HUES6 (cell line): Measurements from ENCODE around the gene CACNA1C.

ENCODE experiments used
- H3K27ac ChIP-seq: 2 replicates; pipeline ENCODE4 v1.7.0; 2013; ENCODE audit warnings: low read depth, mild to moderate bottlenecking, low read length, inconsistent platforms
- H3K27me3 ChIP-seq: 2 replicates; pipeline ENCODE4 v1.6.1; 2013; ENCODE audit warnings: low read length; ENCODE audit not compliant: control insufficient read depth, insufficient read depth
- H3K36me3 ChIP-seq: 2 replicates; pipeline ENCODE4 v1.6.1; 2013; ENCODE audit warnings: low read length; ENCODE audit not compliant: control insufficient read depth, insufficient read depth
- H3K4me1 ChIP-seq: 2 replicates; pipeline ENCODE4 v1.6.1; 2013; ENCODE audit warnings: low read length; ENCODE audit not compliant: control insufficient read depth, insufficient read depth
- H3K4me3 ChIP-seq: 2 replicates; pipeline ENCODE4 v1.5.1; 2013; ENCODE audit warnings: low read depth, low read length
- H3K9ac ChIP-seq: one replicate; pipeline ENCODE4 v1.6.1; 2013; ENCODE audit warnings: mild to moderate bottlenecking, low read length
- H3K9me3 ChIP-seq: 2 replicates; pipeline ENCODE4 v1.6.1; 2013; ENCODE audit warnings: low read depth, low read length; ENCODE audit not compliant: control insufficient read depth, insufficient read depth

The CACNA1C gene

DNA sequence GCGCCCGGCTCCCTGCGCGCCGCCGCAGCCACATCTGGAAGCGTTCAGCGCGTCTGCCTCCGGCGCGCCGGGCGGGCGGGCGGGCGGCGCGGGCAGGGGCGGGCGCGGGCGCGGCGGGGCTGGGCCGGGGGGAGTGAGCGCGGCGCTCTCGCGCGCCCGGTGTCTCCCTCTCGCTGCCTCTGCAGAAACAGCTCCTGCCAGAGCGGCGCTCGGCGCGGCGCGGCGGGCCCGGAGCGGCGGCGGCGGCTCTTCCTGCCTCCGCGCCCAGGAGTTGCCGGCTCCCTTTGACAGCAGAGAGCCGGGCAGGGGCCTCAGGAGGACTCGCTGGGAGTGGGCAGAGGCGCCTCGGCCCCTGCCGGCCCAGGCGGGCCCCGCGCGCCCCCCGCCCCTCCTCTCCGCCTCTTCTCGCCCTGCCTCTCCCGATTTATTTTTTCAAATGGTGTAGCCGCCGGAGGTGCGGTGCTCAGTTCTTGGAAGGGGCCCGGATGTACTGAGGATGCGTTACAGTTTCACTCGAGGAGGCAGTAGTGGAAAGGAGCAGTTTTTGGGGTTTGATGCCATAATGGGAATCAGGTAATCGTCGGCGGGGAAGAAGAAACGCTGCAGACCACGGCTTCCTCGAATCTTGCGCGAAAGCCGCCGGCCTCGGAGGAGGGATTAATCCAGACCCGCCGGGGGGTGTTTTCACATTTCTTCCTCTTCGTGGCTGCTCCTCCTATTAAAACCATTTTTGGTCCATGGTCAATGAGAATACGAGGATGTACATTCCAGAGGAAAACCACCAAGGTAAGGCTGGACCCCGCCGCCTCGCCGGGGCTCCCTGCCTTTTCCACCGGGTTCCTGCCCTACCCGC lies at the start of gene CACNA1C:
CACNA1C (plus strand) TSS at position 162 of the 853 bp plus-strand sequence; CDS start at position 738, 576 bp downstream.
- Histone ChIP-seq H3K27ac (no peak within 1 kb of the TSS), H3K9me3 (no peaks in the 10 kb centered on the region), H3K36me3 (no peaks in the 10 kb centered on the region), H3K4me1 (peaks cover 22% of the 10 kb centered on the region), H3K9ac (peak within 1 kb of the TSS; percentile 22), H3K4me3 (peak within 1 kb of the TSS; percentile 80), H3K27me3 (peaks cover 71% of the 10 kb centered on the region)

DNA sequence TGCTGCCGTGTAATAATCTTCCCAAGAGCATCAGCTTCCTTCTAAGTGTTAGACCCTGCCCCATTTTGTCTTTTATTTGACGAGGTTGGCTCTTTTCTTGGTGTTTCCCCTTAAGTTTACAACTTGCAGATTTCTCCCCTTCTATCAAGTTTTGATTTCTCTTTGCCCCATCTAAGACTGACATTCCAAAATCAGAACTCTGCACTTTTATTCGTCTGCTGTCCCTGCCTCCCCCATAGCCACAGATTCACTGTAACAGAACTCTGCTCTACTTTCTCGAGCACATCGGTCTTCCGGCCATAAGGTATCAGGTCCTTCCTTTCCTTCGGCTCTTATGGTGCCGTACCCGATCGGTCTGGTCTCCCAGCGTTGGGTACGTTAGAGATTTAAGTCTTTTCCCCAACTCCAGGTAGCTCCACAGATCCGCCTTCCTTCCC lies 49.1 kb upstream of the CACNA1C start:
- Histone ChIP-seq H3K36me3 (no peaks in the 10 kb centered on the region), H3K27ac (peak overlapping the region; percentile 69), H3K4me3 (peak overlapping the region; percentile 93), H3K9me3 (no peaks in the 10 kb centered on the region), H3K9ac (peak overlapping the region; percentile 93), H3K4me1 (peaks cover 23% of the 10 kb centered on the region), H3K27me3 (no peaks in the 10 kb centered on the region)

DNA sequence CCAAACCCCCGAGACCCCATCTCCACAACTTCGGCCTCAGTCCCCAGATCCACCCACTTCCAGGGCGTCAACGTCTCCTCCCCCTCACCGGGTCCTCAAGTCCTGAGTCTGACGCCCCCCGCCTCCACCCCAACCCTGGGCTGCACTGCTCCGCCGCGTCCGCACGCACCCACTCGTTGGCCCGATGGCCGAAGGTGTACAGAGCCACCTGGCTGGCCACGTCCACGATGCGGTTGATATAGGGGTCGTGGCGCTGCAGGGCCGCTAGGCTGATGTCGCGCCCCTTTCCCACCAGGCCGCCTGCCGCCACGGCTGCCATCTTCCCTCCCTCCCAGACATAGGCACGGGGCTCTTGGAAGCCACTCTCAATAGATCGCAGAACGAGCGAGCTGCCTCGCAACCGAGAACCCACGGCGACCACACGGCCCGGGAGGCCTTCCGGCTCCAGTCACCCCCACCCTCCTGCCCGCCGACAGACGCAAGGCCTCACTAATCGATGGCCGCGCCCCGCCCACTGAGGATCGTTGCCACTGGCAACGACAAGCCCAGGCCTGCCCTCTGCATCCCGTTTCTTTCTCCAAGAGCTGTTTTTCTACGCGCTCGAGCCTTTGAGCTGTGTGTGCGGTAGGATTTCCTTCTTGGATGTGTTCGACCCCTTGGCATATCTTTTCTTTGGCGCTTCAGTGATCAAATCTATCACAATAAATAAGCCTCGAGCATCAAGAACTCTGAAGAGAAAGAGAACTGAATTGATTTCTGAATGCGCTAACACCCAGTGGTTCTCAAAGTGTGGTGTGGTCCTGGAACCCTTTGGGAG lies 48.5 kb upstream of the CACNA1C start, which contains the start of gene DCP1B:
DCP1B (minus strand) TSS at position 345 of the 817 bp plus-strand sequence; CDS start at position 319, 26 bp downstream.
- peaks cover 25% of the 10 kb centered on the region for H3K4me1 ChIP-seq
- peak within 1 kb of the TSS; percentile 93 for H3K4me3 ChIP-seq
- peak within 1 kb of the TSS; percentile 93 for H3K9ac ChIP-seq
- no peaks in the 10 kb centered on the region for H3K9me3 ChIP-seq
- no peaks in the 10 kb centered on the region for H3K27me3 ChIP-seq
- peak within 1 kb of the TSS; percentile 69 for H3K27ac ChIP-seq
- H3K36me3 ChIP-seq: no peaks in the 10 kb centered on the region

- H3K9ac ChIP-seq: no peak overlapping the region
- H3K27ac ChIP-seq: no peak overlapping the region
- H3K4me3 ChIP-seq: no peak overlapping the region
- peaks cover 21% of the 10 kb centered on the region for H3K4me1 ChIP-seq
- H3K36me3 ChIP-seq: no peaks in the 10 kb centered on the region
- H3K9me3 ChIP-seq: no peaks in the 10 kb centered on the region
- H3K27me3 ChIP-seq: no peaks in the 10 kb centered on the region
Measured at GRCh38 chr12:2008677-2009076, 44.1 kb upstream of the CACNA1C start.

GRCh38 chr12:2009623-2010022 lies 43.2 kb upstream of the CACNA1C start:
- Histone ChIP-seq H3K4me3 (no peak overlapping the region), H3K36me3 (no peaks in the 10 kb centered on the region), H3K27ac (peak overlapping the region; percentile 52; the same call in 1 of the 2 replicates), H3K9ac (no peak overlapping the region), H3K27me3 (no peaks in the 10 kb centered on the region), H3K4me1 (peaks cover 25% of the 10 kb centered on the region), H3K9me3 (no peaks in the 10 kb centered on the region)

DNA sequence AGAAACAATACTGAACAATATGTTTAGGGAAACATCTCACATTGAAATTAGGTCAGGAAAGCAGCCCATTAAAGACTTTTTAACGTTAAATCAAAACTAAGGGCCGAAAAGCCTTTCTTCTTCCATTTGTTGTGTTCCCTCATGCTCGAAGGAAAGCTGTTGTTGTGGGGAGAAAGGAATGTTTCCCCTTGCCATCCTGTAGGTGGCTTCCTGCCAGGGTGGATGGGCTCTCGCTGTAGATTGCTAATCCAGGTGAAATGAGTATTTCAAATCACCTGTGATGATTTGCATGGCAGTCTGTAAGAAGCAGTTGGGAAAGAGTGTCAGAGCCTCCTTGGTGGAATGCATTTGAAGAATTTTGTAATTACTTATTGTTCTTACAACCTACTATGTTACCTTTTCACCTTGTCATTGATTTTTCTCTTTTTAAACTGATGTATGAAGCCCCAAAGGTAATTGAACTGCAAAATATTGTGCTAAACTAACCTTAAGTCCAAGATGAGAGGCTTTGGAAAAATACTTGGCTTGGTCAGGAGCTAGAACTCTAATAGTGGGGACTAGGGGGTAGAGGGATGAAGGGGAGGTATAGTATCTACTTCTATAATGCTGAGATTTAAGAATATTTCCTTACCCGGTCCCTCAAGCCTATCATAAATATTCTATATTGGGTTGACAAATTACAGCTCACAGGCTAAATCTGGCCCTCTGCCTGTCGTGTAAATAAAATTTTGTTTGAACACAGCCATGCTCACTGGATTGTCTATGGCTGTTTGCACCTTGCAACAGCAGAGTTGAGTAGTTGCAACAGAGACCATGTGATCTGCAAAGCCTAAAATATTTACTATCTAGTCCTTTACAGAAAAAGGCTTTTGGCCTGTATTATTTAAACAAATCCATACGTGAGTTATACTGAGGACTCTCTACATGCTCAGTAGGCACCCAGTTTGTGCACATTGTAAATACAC lies 40.9 kb upstream of the CACNA1C start:
- Histone ChIP-seq H3K36me3 (no peaks in the 10 kb centered on the region), H3K9me3 (no peaks in the 10 kb centered on the region), H3K4me1 (peaks cover 19% of the 10 kb centered on the region), H3K27ac (no peak overlapping the region), H3K4me3 (no peak overlapping the region), H3K9ac (no peak overlapping the region), H3K27me3 (no peaks in the 10 kb centered on the region)

DNA sequence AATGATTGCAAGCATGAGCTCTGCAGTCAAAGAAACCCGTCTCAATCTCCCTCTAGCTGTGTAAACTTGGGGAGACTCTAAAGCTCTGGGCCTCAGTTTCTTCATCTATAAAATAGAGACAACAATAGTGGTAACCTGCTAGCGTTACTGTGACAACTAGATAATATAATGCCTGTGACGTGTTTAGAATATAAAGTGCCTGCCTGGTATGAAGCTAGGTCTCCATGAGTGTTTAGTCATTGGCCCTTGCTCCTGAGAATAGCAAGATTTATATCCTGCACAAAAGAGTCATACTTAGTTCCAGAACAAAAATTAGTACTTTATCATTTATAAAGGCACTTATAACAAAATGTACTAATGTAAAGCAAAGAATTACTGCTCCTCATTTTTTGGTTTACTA lies 39.7 kb upstream of the CACNA1C start:
- no peak overlapping the region for H3K4me3 ChIP-seq
- H3K9me3 ChIP-seq: no peaks in the 10 kb centered on the region
- H3K27ac ChIP-seq: no peak overlapping the region
- no peaks in the 10 kb centered on the region for H3K27me3 ChIP-seq
- no peaks in the 10 kb centered on the region for H3K36me3 ChIP-seq
- no peak overlapping the region for H3K9ac ChIP-seq
- H3K4me1 ChIP-seq: peaks cover 22% of the 10 kb centered on the region

GRCh38 chr12:2013527-2014223 lies 39.1 kb upstream of the CACNA1C start:
- H3K4me1 ChIP-seq: peaks cover 22% of the 10 kb centered on the region

GRCh38 chr12:2014231-2014630 lies 38.6 kb upstream of the CACNA1C start:
- Histone ChIP-seq H3K27ac (no peak overlapping the region), H3K36me3 (no peaks in the 10 kb centered on the region), H3K9me3 (no peaks in the 10 kb centered on the region), H3K9ac (no peak overlapping the region), H3K4me3 (no peak overlapping the region), H3K4me1 (peaks cover 21% of the 10 kb centered on the region), H3K27me3 (no peaks in the 10 kb centered on the region)

More at GRCh38 chr12:2013527-2014223, 39.1 kb upstream of the CACNA1C start:
- Histone ChIP-seq H3K27me3 (no peaks in the 10 kb centered on the region), H3K27ac (no peak overlapping the region), H3K36me3 (no peaks in the 10 kb centered on the region), H3K9ac (no peak overlapping the region), H3K4me3 (no peak overlapping the region), H3K9me3 (no peaks in the 10 kb centered on the region)
